ENCODE measurements around the gene VTI1A. TPM values are rescaled to one million over a fixed set of nuclear protein-coding genes. Genes with fewer than 3 reads are reported as not detected.

Gene VTI1A
- polyA plus RNA-seq, 2 of the 4 experiments (the other 2 are of a cell fraction): 17.0 to 25.3 TPM

DNA sequence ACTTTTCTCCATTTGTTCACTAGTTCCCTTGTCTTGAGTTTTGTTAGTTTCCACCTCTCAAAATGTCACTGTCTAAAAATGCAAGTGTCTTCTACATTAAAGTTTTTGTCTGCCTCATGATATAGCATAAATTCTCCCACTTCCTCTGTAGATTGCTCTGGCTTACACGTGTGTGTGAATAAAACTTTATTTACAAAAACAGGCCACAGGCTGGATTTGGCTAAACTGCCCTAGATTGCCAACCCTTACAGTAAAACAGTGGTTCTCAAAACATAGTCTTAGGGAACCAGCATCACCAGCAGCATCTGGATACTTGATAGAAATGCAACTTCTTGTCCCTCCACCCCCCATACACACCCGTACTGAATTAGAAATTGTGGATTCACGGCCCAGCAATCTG lies 207.8 kb downstream of the VTI1A start:
- no peak for DNase-seq (ENCODE audit: low read depth in 1 of 2, low spot score in 1 of 2)
- Histone ChIP-seq H3K27ac (no peak overlapping the region), H3K9me3 (no peaks in the 10 kb centered on the region), H3K4me2 (no peak overlapping the region), H3K4me3 (no peak overlapping the region), H3K4me1 (peaks cover 49% of the 10 kb centered on the region)
- ChIA-PET POLR2A (no interaction called here), CTCF (interaction anchor here (1.3 kb wide), 1 partner anchor 730 kb away, joined by 5 read pairs; no protein-coding TSS in a partner anchor)
- TF ChIP-seq HOXA7 (CRISPR knock-in tag; IDR thresholded peaks at IDR 0.05) (no peak), TP53 (CRISPR knock-in tag; IDR thresholded peaks at IDR 0.05) (no peak), RNF2 (IDR thresholded peaks at IDR 0.05; ENCODE audit: borderline replicate concordance, low read depth) (no peak), SREBF2 (IDR thresholded peaks at IDR 0.05) (no peak), RAD21 (conservative IDR thresholded peaks at IDR 0.05 in 1 of 2, IDR thresholded peaks at IDR 0.05 in 1 of 2) (no peak), MYC (IDR thresholded peaks at IDR 0.05; ENCODE audit: borderline replicate concordance, low read length) (no peak), KDM1A (IDR thresholded peaks at IDR 0.05; ENCODE audit: low read depth) (no peak), BHLHE40 (IDR thresholded peaks at IDR 0.05; ENCODE audit: low read depth, low read length) (no peak), HOXB5 (CRISPR knock-in tag; IDR thresholded peaks at IDR 0.05) (no peak), FOSB (CRISPR knock-in tag; IDR thresholded peaks at IDR 0.05) (no peak), RARB (CRISPR knock-in tag; IDR thresholded peaks at IDR 0.05) (no peak), CHD4 (IDR thresholded peaks at IDR 0.05; ENCODE audit: borderline replicate concordance) (no peak)
- no peak for ATAC-seq
- WGBS (ENCODE audit: missing lambda C conversion rate): 92% methylated on average over 3 of the region's 3 CpGs
- peak; percentile 73 for FAIRE-seq

DNA sequence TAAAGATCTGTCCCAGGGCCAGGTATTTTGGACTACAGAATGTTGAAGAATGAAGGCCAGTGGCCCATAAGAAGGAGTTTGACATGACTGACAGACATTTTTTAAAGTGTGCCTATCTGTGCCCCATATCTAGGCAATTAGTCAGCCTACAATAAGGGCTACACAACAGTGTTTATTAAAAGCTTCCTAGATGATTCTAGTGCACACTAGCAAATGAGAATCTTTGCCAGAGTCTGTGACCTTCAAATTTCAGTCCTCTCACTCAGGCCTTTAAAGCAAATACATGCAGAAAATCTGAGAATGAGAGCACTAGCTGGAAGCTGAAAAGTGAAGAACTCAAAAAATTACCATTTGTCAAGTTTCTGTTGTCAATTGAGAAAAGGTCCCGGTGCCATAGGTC lies 208.7 kb downstream of the VTI1A start:
- DNase-seq (ENCODE audit: low read depth in 1 of 2, low spot score in 1 of 2) (no peak), FAIRE-seq (no peak), ATAC-seq (no peak)
- WGBS (ENCODE audit: missing lambda C conversion rate): 100% methylated on average over 1 of the region's 1 CpG
- Histone ChIP-seq H3K9me3 (no peaks in the 10 kb centered on the region), H3K27ac (peak overlapping the region in 1 of 2 experiments; percentile 1; a peak in 1 of 6 replicates), H3K4me2 (no peak overlapping the region), H3K4me1 (peaks cover 42% of the 10 kb centered on the region), H3K4me3 (no peak overlapping the region)
- ChIA-PET POLR2A (no interaction called here), CTCF (interaction anchor here (1.0 kb wide), 1 partner anchor 18 kb away, joined by 3 read pairs; no protein-coding TSS in a partner anchor)
- TF ChIP-seq ESRRA (IDR thresholded peaks at IDR 0.05; ENCODE audit: borderline replicate concordance, low read length): no peak
- no peak for TF ChIP-seq FOSB (CRISPR knock-in tag; IDR thresholded peaks at IDR 0.05)
- no peak for TF ChIP-seq HOXB13 (CRISPR knock-in tag; IDR thresholded peaks at IDR 0.05; ENCODE audit: low read depth)
- TF ChIP-seq ZNF302 (CRISPR knock-in tag; IDR thresholded peaks at IDR 0.05): no peak
- TF ChIP-seq TFCP2L1 (CRISPR knock-in tag; IDR thresholded peaks at IDR 0.05): no peak
- no peak for TF ChIP-seq MAZ (IDR thresholded peaks at IDR 0.05; ENCODE audit: borderline replicate concordance, low read depth, low read length)
- TF ChIP-seq KDM5A (IDR thresholded peaks at IDR 0.05): no peak
- no peak for TF ChIP-seq FOXS1 (CRISPR knock-in tag; IDR thresholded peaks at IDR 0.05)
- TF ChIP-seq RFX5 (IDR thresholded peaks at IDR 0.05): no peak
- TF ChIP-seq HOXB5 (CRISPR knock-in tag; IDR thresholded peaks at IDR 0.05): no peak
- TF ChIP-seq MYC (IDR thresholded peaks at IDR 0.05; ENCODE audit: borderline replicate concordance, low read length): no peak
- no peak for TF ChIP-seq TP53 (CRISPR knock-in tag; IDR thresholded peaks at IDR 0.05)
- no peak for TF ChIP-seq BHLHE40 (IDR thresholded peaks at IDR 0.05; ENCODE audit: low read depth, low read length)
- TF ChIP-seq, protein P1, sequence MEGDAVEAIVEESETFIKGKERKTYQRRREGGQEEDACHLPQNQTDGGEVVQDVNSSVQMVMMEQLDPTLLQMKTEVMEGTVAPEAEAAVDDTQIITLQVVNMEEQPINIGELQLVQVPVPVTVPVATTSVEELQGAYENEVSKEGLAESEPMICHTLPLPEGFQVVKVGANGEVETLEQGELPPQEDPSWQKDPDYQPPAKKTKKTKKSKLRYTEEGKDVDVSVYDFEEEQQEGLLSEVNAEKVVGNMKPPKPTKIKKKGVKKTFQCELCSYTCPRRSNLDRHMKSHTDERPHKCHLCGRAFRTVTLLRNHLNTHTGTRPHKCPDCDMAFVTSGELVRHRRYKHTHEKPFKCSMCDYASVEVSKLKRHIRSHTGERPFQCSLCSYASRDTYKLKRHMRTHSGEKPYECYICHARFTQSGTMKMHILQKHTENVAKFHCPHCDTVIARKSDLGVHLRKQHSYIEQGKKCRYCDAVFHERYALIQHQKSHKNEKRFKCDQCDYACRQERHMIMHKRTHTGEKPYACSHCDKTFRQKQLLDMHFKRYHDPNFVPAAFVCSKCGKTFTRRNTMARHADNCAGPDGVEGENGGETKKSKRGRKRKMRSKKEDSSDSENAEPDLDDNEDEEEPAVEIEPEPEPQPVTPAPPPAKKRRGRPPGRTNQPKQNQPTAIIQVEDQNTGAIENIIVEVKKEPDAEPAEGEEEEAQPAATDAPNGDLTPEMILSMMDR (IDR thresholded peaks at IDR 0.05): no peak
- no peak for TF ChIP-seq ZFP36 (IDR thresholded peaks at IDR 0.05; ENCODE audit: borderline replicate concordance, partially characterized antibody)

DNA sequence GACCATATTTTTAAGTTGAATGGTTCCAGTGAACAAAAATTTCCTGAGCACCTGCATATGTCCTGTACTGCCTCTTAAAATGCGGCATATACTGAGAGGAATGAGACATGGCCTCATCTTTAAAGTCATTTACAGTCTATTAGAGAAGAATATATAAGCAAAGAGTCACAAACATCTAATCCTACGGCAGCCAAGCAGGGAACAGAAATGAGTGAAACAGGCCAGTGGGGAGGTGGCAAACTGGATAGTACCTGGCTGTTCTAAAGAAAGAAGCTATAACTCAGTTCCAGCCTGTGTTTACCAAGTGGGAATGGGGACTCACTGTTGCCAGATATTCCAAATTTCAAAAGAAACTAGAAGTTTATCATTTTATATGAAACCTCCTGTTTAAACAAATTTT lies 211.4 kb downstream of the VTI1A start:
- 52% methylated on average over 2 of the region's 2 CpGs for WGBS (ENCODE audit: missing lambda C conversion rate)
- Histone ChIP-seq H3K4me2 (peak overlapping the region; percentile 79), H3K4me1 (peaks cover 43% of the 10 kb centered on the region), H3K27ac (peak overlapping the region; percentile 42 to 68; a peak in 5 of 6 replicates), H3K4me3 (no peak overlapping the region), H3K9me3 (no peaks in the 10 kb centered on the region)
- POLR2A ChIA-PET: interaction anchor here (1.0 kb wide), 1 partner anchor 8 kb away, joined by 3 read pairs; no protein-coding TSS in a partner anchor
- DNase-seq (ENCODE audit: low read depth in 1 of 2, low spot score in 1 of 2): no peak
- FAIRE-seq: no peak
- no peak for TF ChIP-seq PHF8 (IDR thresholded peaks at IDR 0.05; ENCODE audit: borderline replicate concordance, low read depth)
- TF ChIP-seq, protein P2, sequence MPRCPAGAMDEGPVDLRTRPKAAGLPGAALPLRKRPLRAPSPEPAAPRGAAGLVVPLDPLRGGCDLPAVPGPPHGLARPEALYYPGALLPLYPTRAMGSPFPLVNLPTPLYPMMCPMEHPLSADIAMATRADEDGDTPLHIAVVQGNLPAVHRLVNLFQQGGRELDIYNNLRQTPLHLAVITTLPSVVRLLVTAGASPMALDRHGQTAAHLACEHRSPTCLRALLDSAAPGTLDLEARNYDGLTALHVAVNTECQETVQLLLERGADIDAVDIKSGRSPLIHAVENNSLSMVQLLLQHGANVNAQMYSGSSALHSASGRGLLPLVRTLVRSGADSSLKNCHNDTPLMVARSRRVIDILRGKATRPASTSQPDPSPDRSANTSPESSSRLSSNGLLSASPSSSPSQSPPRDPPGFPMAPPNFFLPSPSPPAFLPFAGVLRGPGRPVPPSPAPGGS (IDR thresholded peaks at IDR 0.05): no peak
- TF ChIP-seq, protein P1 (IDR thresholded peaks at IDR 0.05): no peak
- ATAC-seq: peak; percentile 70 to 80; a peak in 4 of 6 replicates
- CTCF ChIA-PET: interaction anchor here (0.7 to 1.2 kb wide), 2 partner anchors 8 to 182 kb away, joined by 3 read pairs; no protein-coding TSS in a partner anchor

All from A549 (cell line).